Lower leg skin (tissue), 4 donors: ENCODE data around the gene SLC43A2. TPM values are rescaled to one million over a fixed set of nuclear protein-coding genes. Genes with fewer than 3 reads are reported as not detected.

ENCODE experiments used
- DNase-seq, 2 donors: peaks; one replicate each; pipeline ENCODE4 v3.0.0-alpha.2; 2019; ENCODE audit warnings: low spot score in 2 of 2
- H3K4me3 ChIP-seq: fragments of 200-600 bp; sonication (generic); 2 replicates; pipeline ENCODE4 v1.5.1; 2017; ENCODE audit warnings: mild to moderate bottlenecking, low read depth; ENCODE audit not compliant: poor library complexity, severe bottlenecking
- CTCF ChIP-seq, 3 donors: fragments of 450-650 bp; IDR thresholded peaks; one replicate each; pipeline ENCODE4 v1.5.1; 2016; ENCODE audit warnings: antibody characterized with exemption in 3 of 3, mild to moderate bottlenecking in 3 of 3, moderate library complexity in 2 of 3
- POLR2A ChIP-seq, 2 donors: fragments of 450-650 bp; IDR thresholded peaks; one replicate each; pipeline ENCODE4 v1.6.1; 2016 to 2017; ENCODE audit warnings: antibody characterized with exemption in 2 of 2, mild to moderate bottlenecking in 1 of 2, moderate library complexity in 1 of 2
- WGBS, 2 donors: methylation state at CpG; one replicate each; pipeline ENCODE4 v1.1.5; 2018; 5-methylcytosine and 5-hydroxymethylcytosine counted together
- intact Hi-C: fragments of 100-400 bp; cut with DNase I; formaldehyde crosslinking; loops from one replicate; pipeline ENCODE4 v1.15.0; 2023; ENCODE audit warnings: low total_unique reads
- total RNA-seq, 4 donors: library from RNA; depleted of rRNA; stranded (reverse); fragments of >200 nt; gene quantifications; one replicate each; pipeline ENCODE4 v1.1.0, GENCODE V29; 2016

The SLC43A2 gene
- total RNA-seq, 4 donors from 2014 or later = 5.6 to 14.5 (median 9.6) TPM

GRCh38 chr17:1551741-1552140, 76.9 kb downstream of the SLC43A2 start:
- DNase-seq = no peak
- WGBS, 2 donors = 90 to 92% methylated on average over 12 of the region's 12 CpGs
- TF ChIP-seq POLR2A (IDR thresholded peaks at IDR 0.05) (no peak), CTCF (IDR thresholded peaks at IDR 0.05) (no peak)
- H3K4me3 ChIP-seq = no peak overlapping the region
- intact Hi-C loops = no loop called here

GRCh38 chr17:1548032-1548431, 80.6 kb downstream of the SLC43A2 start:
- DNase-seq = no peak
- no peak for TF ChIP-seq CTCF (IDR thresholded peaks at IDR 0.05)
- no peak for TF ChIP-seq POLR2A (IDR thresholded peaks at IDR 0.05)
- WGBS, 2 donors = 89 to 95% methylated on average over 18 of the region's 18 CpGs

GRCh38 chr17:1546292-1546922, 82.2 kb downstream of the SLC43A2 start:
- TF ChIP-seq CTCF (IDR thresholded peaks at IDR 0.05) = no peak
- no peak for TF ChIP-seq POLR2A (IDR thresholded peaks at IDR 0.05)
- WGBS, 2 donors = 80% methylated on average over 6 of the region's 6 CpGs
- H3K4me3 ChIP-seq = no peak overlapping the region
- DNase-seq = no peak
- intact Hi-C loops = no loop called here

More at GRCh38 chr17:1548032-1548431, 80.6 kb downstream of the SLC43A2 start:
- H3K4me3 ChIP-seq = no peak overlapping the region
- intact Hi-C loops = no loop called here

GRCh38 chr17:1545618-1546017, 83.0 kb downstream of the SLC43A2 start:
- no peak overlapping the region for H3K4me3 ChIP-seq
- intact Hi-C loops = no loop called here
- TF ChIP-seq CTCF (IDR thresholded peaks at IDR 0.05) = no peak
- TF ChIP-seq POLR2A (IDR thresholded peaks at IDR 0.05) = no peak
- WGBS, 2 donors = 54 to 57% methylated on average over 9 of the region's 9 CpGs
- DNase-seq = peak in 1 of 2 donors; percentile 35

GRCh38 chr17:1542316-1542715, 86.3 kb downstream of the SLC43A2 start:
- TF ChIP-seq CTCF (IDR thresholded peaks at IDR 0.05) = no peak
- no peak for TF ChIP-seq POLR2A (IDR thresholded peaks at IDR 0.05)
- WGBS, 2 donors = 87 to 93% methylated on average over 8 of the region's 8 CpGs
- no peak for DNase-seq
- H3K4me3 ChIP-seq = no peak overlapping the region
- intact Hi-C loops = no loop called here

- no peak overlapping the region for H3K4me3 ChIP-seq
- no peak for TF ChIP-seq CTCF (IDR thresholded peaks at IDR 0.05)
- no peak for TF ChIP-seq POLR2A (IDR thresholded peaks at IDR 0.05)
- DNase-seq = no peak
- WGBS, 2 donors = 89 to 96% methylated on average over 4 of the region's 4 CpGs
- intact Hi-C loops = no loop called here
Measured at GRCh38 chr17:1541367-1541904, 87.2 kb downstream of the SLC43A2 start.
